RWPE2 (cell line): Measurements from ENCODE around the gene RERE.

Source experiments
- ATAC-seq: fragments of 200-7000 bp; cut with Tn5 transposase; 3 replicates; pipeline ENCODE4 v1.9.1; 2021; ENCODE audit warnings: low read depth
- DNase-seq: peaks from one replicate; pipeline ENCODE4 v3.0.0-alpha.2; 2020; ENCODE audit warnings: low spot score
- H3K27ac ChIP-seq: fragments of 450-650 bp; 2 replicates; pipeline ENCODE4 v1.5.1; 2017; ENCODE audit warnings: mild to moderate bottlenecking; ENCODE audit not compliant: poor library complexity, severe bottlenecking
- H3K27me3 ChIP-seq: fragments of 250-450 bp; sonication (Bioruptor Pico); 2 replicates; pipeline ENCODE4 v1.5.1; 2021; ENCODE audit warnings: mild to moderate bottlenecking, moderate library complexity; ENCODE audit not compliant: insufficient read depth, poor library complexity, severe bottlenecking
- H3K36me3 ChIP-seq: fragments of 250-450 bp; sonication (Bioruptor Pico); 2 replicates; pipeline ENCODE4 v1.5.1; 2020; ENCODE audit warnings: low read depth, mild to moderate bottlenecking, moderate library complexity
- H3K4me1 ChIP-seq: fragments of 250-450 bp; sonication (Bioruptor Pico); 2 replicates; pipeline ENCODE4 v1.5.1; 2021; ENCODE audit warnings: mild to moderate bottlenecking, moderate library complexity; ENCODE audit not compliant: insufficient read depth, poor library complexity, severe bottlenecking
- H3K4me3 ChIP-seq: fragments of 250-450 bp; sonication (Bioruptor Pico); 2 replicates; pipeline ENCODE4 v1.5.1; 2021; ENCODE audit warnings: mild to moderate bottlenecking, moderate library complexity; ENCODE audit not compliant: severe bottlenecking
- H3K9me3 ChIP-seq: fragments of 250-450 bp; sonication (Bioruptor Pico); 2 replicates; pipeline ENCODE4 v1.5.1; 2021; ENCODE audit warnings: mild to moderate bottlenecking, moderate library complexity; ENCODE audit not compliant: severe bottlenecking
- TF ChIP-seq, protein P1 (sequence below): fragments of 450-650 bp; IDR thresholded peaks from one replicate; pipeline ENCODE4 v1.5.1; 2017; ENCODE audit warnings: mild to moderate bottlenecking, moderate library complexity; ENCODE audit not compliant: poor library complexity, severe bottlenecking

The RERE gene

GRCh38 chr1:8394456-8395321 is 422.8 kb downstream of the RERE start:
- H3K27me3 ChIP-seq: no peaks in the 10 kb centered on the region
- H3K27ac ChIP-seq: peak overlapping the region; percentile 78
- peak; percentile 59 for ATAC-seq
- DNase-seq: no peak
- H3K4me3 ChIP-seq: no peak overlapping the region
- TF ChIP-seq, protein P1, sequence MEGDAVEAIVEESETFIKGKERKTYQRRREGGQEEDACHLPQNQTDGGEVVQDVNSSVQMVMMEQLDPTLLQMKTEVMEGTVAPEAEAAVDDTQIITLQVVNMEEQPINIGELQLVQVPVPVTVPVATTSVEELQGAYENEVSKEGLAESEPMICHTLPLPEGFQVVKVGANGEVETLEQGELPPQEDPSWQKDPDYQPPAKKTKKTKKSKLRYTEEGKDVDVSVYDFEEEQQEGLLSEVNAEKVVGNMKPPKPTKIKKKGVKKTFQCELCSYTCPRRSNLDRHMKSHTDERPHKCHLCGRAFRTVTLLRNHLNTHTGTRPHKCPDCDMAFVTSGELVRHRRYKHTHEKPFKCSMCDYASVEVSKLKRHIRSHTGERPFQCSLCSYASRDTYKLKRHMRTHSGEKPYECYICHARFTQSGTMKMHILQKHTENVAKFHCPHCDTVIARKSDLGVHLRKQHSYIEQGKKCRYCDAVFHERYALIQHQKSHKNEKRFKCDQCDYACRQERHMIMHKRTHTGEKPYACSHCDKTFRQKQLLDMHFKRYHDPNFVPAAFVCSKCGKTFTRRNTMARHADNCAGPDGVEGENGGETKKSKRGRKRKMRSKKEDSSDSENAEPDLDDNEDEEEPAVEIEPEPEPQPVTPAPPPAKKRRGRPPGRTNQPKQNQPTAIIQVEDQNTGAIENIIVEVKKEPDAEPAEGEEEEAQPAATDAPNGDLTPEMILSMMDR: no peak
- H3K9me3 ChIP-seq: no peaks in the 10 kb centered on the region
- H3K4me1 ChIP-seq: peaks cover 33% of the 10 kb centered on the region
- no peaks in the 10 kb centered on the region for H3K36me3 ChIP-seq

- no peak for DNase-seq
- no peak overlapping the region for H3K27ac ChIP-seq
- ATAC-seq: no peak
Observed at GRCh38 chr1:8392522-8392921, 424.9 kb downstream of the RERE start.

DNA sequence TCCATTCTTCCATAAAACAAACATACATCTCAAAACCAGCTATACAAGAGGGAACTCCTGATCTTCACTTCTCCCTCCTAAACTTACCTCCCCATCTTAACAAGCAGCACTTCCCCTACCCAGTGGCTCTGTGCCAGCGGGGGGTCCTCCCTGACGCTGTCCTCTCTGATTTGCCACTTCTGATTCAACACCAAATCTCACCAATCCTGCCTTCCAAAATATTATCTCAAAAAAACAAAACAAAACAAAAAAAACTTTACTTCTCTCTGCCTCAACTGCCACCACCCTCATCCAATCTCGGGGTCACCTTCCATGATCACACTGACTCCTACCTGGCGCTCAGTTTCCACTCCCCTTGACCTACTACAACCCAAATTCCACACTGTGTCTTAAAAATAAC is 426.7 kb downstream of the RERE start:
- TF ChIP-seq, protein P1: no peak
- Histone ChIP-seq H3K9me3 (no peaks in the 10 kb centered on the region), H3K36me3 (no peaks in the 10 kb centered on the region), H3K4me1 (peaks cover 15% of the 10 kb centered on the region), H3K27ac (no peak overlapping the region), H3K4me3 (no peak overlapping the region), H3K27me3 (no peaks in the 10 kb centered on the region)
- ATAC-seq (no peak), DNase-seq (no peak)

More at GRCh38 chr1:8392522-8392921, 424.9 kb downstream of the RERE start:
- Histone ChIP-seq H3K9me3 (no peaks in the 10 kb centered on the region), H3K4me1 (peaks cover 28% of the 10 kb centered on the region), H3K4me3 (no peak overlapping the region), H3K27me3 (no peaks in the 10 kb centered on the region), H3K36me3 (no peaks in the 10 kb centered on the region)
- TF ChIP-seq, protein P1: no peak

DNA sequence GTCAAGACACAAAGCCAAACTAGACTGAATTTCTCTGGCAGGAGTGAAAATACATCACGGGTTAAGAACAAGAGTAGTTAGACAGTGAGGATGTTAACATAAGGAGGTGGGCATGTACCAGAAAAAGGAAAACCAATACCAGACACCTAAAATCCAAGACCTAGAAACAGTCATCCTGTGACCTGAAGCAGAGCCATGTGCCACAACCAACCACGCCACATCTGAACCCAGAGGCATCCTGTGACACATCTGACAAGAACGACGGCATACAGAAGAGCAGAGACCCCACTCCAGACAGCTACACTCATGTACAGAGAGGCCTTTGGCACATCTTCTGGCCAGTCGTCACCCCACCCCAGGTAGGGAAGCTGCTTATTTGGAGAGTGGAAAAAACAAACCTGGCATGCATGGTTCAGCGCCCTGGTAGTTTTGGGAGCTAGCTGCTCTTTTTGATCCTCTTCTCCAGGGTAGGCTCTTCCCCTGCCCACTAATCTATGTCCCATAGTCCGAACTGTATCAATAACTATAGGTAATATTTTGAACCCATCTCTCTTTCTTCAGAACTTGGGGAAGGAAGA is 427.4 kb downstream of the RERE start:
- DNase-seq: no peak
- H3K4me3 ChIP-seq: no peak overlapping the region
- H3K27ac ChIP-seq: no peak overlapping the region
- no peaks in the 10 kb centered on the region for H3K27me3 ChIP-seq
- TF ChIP-seq, protein P1: no peak
- no peaks in the 10 kb centered on the region for H3K36me3 ChIP-seq
- no peaks in the 10 kb centered on the region for H3K9me3 ChIP-seq
- ATAC-seq: no peak
- H3K4me1 ChIP-seq: peaks cover 8% of the 10 kb centered on the region
